ENCODE data around the gene C2CD2.

C2CD2 gene

GRCh38 chr21:41970106-41970391 is 16.2 kb upstream of the C2CD2 start:
- no peak overlapping the region for H3K4me3 ChIP-seq (ENCODE audit: low read depth, low read length)
- TF ChIP-seq CTCF (IDR thresholded peaks at IDR 0.05; ENCODE audit: low read depth, low read length) = no peak

GRCh38 chr21:41967708-41968107 is 13.9 kb upstream of the C2CD2 start:
- TF ChIP-seq CTCF (IDR thresholded peaks at IDR 0.05; ENCODE audit: low read depth, low read length) = no peak
- H3K4me3 ChIP-seq (ENCODE audit: low read depth, low read length) = no peak overlapping the region

GRCh38 chr21:41966872-41967621 is 13.2 kb upstream of the C2CD2 start:
- no peak for TF ChIP-seq CTCF (IDR thresholded peaks at IDR 0.05; ENCODE audit: low read depth, low read length)

GRCh38 chr21:41966041-41966833 is 12.4 kb upstream of the C2CD2 start:
- no peak for TF ChIP-seq CTCF (IDR thresholded peaks at IDR 0.05; ENCODE audit: low read depth, low read length)
- no peak overlapping the region for H3K4me3 ChIP-seq (ENCODE audit: low read depth, low read length)

More at GRCh38 chr21:41966872-41967621, 13.2 kb upstream of the C2CD2 start:
- H3K4me3 ChIP-seq (ENCODE audit: low read depth, low read length) = no peak overlapping the region

- H3K4me3 ChIP-seq (ENCODE audit: low read depth, low read length) = no peak overlapping the region
- TF ChIP-seq CTCF (IDR thresholded peaks at IDR 0.05; ENCODE audit: low read depth, low read length) = no peak
Observed at GRCh38 chr21:41965461-41966013, 11.7 kb upstream of the C2CD2 start.

GRCh38 chr21:41965045-41965444 is 11.2 kb upstream of the C2CD2 start:
- no peak overlapping the region for H3K4me3 ChIP-seq (ENCODE audit: low read depth, low read length)
- no peak for TF ChIP-seq CTCF (IDR thresholded peaks at IDR 0.05; ENCODE audit: low read depth, low read length)

GRCh38 chr21:41964171-41964570 is 10.4 kb upstream of the C2CD2 start:
- no peak for TF ChIP-seq CTCF (IDR thresholded peaks at IDR 0.05; ENCODE audit: low read depth, low read length)
- no peak overlapping the region for H3K4me3 ChIP-seq (ENCODE audit: low read depth, low read length)

Measured in WI38 (cell line).